ENCODE data around the gene GSG1L2. TPM values are rescaled to one million over a fixed set of nuclear protein-coding genes. Genes with fewer than 3 reads are reported as not detected.
A peak's percentile ranks its signal among the peaks of the same experiment; 100 is the strongest.

The GSG1L2 gene
- total RNA-seq (2022) (not detected in 2 replicates), Bru-seq, nascent RNA (not detected), BruChase-seq, experiment 1, labeled RNA remaining after a 6-hour chase (not detected), BruChase-seq, experiment 2, labeled RNA remaining after a 2-hour chase (not detected)
- long read RNA-seq = 0 reads

DNA sequence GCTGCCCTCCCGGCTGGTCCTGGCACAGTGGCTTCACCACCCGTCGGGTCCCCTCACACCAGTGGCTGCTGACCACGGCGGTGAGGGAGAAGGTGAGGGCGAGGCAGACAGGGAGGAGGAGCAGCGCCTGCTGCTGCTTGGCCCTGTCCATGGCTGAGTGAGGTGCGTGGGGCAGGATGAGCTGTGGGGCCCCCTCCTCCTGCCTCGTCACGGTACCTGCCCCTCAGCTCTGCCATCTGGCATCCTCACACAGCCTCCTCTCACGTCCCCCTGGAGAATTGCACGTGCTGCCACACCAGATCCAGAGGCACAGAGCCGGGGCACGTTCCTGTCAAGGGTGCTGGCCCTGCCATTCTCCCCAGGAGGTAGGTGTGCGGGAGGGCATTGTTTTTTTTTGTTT lies at the start of gene GSG1L2:
GSG1L2 (minus strand) TSS at position 159 of the 400 bp plus-strand sequence; CDS start at position 151, 8 bp downstream.
- H3K36me3 Mint-ChIP-seq (ENCODE audit: insufficient read depth, unreplicated experiment) = no peaks in the 10 kb centered on the region
- peaks cover 8% of the 10 kb centered on the region for H3K9me3 Mint-ChIP-seq (ENCODE audit: unreplicated experiment)
- H3K4me3 Mint-ChIP-seq (ENCODE audit: unreplicated experiment) = no peak within 1 kb of the TSS
- intact Hi-C loops (cut with micrococcal nuclease) = no loop called here
- POLR2A ChIA-PET = interaction anchor here (0.6 kb wide), 1 partner anchor 55 kb away, joined by 3 read pairs; no protein-coding TSS in a partner anchor
- H3K4me1 Mint-ChIP-seq (ENCODE audit: insufficient read depth, unreplicated experiment) = no peaks in the 10 kb centered on the region
- no peak for DNase-seq (ENCODE audit: unreplicated experiment)
- CTCF ChIA-PET = interaction anchor here (0.6 kb wide), 1 partner anchor 18 kb away, joined by 3 read pairs; no protein-coding TSS in a partner anchor
- no peaks in the 10 kb centered on the region for H3K27me3 Mint-ChIP-seq (ENCODE audit: insufficient read depth, unreplicated experiment)
- TF ChIP-seq, protein P1, sequence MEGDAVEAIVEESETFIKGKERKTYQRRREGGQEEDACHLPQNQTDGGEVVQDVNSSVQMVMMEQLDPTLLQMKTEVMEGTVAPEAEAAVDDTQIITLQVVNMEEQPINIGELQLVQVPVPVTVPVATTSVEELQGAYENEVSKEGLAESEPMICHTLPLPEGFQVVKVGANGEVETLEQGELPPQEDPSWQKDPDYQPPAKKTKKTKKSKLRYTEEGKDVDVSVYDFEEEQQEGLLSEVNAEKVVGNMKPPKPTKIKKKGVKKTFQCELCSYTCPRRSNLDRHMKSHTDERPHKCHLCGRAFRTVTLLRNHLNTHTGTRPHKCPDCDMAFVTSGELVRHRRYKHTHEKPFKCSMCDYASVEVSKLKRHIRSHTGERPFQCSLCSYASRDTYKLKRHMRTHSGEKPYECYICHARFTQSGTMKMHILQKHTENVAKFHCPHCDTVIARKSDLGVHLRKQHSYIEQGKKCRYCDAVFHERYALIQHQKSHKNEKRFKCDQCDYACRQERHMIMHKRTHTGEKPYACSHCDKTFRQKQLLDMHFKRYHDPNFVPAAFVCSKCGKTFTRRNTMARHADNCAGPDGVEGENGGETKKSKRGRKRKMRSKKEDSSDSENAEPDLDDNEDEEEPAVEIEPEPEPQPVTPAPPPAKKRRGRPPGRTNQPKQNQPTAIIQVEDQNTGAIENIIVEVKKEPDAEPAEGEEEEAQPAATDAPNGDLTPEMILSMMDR (IDR thresholded peaks at IDR 0.05; ENCODE audit: unreplicated experiment) = no peak
- no peak within 1 kb of the TSS for H3K27ac Mint-ChIP-seq (ENCODE audit: low read depth, unreplicated experiment)
- BruUV-seq (replicated peaks) = no TSS peak

DNA sequence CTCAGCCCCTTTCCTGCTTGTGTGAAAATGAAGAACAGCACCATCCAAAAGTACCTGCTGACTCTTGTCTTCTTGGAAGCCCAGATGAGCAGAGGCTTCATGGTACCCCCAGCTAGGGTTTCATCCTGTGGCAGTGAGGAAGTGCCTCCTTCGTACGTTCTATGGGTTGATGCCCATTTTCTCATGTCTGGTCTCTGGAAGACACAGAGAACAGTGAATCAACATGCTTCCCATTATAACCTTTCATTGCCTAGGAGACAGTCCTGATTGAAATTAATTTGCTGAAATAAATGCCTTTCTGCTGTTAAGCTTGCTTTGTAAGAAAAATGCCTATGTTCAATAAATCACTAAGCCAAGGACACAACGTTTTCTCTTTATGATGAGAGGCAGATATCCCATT lies 46.7 kb upstream of the GSG1L2 start:
- ChIA-PET POLR2A (no interaction called here), CTCF (no interaction called here)
- H3K4me1 Mint-ChIP-seq (ENCODE audit: insufficient read depth, unreplicated experiment) = no peaks in the 10 kb centered on the region
- no peak for DNase-seq (ENCODE audit: unreplicated experiment)
- H3K27ac Mint-ChIP-seq (ENCODE audit: low read depth, unreplicated experiment) = no peak overlapping the region
- H3K9me3 Mint-ChIP-seq (ENCODE audit: unreplicated experiment) = peaks cover 26% of the 10 kb centered on the region
- intact Hi-C loops (cut with micrococcal nuclease) = no loop called here
- H3K4me3 Mint-ChIP-seq (ENCODE audit: unreplicated experiment) = no peak overlapping the region
- H3K36me3 Mint-ChIP-seq (ENCODE audit: insufficient read depth, unreplicated experiment) = no peaks in the 10 kb centered on the region
- no peaks in the 10 kb centered on the region for H3K27me3 Mint-ChIP-seq (ENCODE audit: insufficient read depth, unreplicated experiment)
- TF ChIP-seq, protein P1 (IDR thresholded peaks at IDR 0.05; ENCODE audit: unreplicated experiment) = no peak
- BruUV-seq (replicated peaks) = no TSS peak

DNA sequence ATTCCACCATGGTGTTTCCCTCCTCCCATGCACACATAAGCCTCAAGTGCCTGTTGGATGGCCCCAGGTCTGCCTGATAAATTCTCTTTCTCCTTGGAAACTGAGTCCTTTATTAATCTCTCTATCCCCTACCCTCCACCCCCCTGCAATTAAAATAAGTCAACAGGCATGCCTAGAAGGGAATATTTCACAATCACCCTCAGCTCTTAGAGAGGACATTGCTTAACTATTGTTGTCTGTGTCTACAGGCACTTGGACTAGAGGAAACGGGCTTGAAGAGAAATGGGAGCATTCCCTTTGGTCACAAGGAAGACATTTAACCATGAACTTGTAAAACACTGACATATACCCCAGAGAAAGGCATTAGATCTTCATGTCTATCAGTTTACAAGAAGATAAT lies 43.7 kb upstream of the GSG1L2 start:
- no TSS peak for BruUV-seq (replicated peaks)
- ChIA-PET POLR2A (no interaction called here), CTCF (no interaction called here)

DNA sequence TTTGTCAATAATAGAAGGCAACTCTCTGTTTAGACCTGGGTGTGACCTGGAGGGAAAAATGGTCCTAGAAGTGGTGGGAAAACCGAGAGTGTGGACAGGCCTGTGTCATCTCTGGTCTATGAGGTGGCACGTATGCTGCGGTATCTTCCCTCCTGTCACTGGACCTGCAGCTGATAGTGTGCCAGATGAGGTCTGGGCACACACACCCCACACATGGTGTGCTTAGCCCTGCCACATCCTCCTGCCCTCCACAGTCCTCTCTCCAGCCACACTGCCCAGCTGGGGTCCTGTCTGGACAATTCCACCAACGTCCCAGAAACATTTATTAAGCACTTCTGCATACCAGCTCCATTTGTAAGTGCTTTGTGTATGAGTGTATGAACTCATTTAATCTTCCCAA lies 41.1 kb upstream of the GSG1L2 start:
- CTCF ChIA-PET = no interaction called here

More for the DNA sequence above, 43.7 kb upstream of the GSG1L2 start:
- TF ChIP-seq, protein P1 (IDR thresholded peaks at IDR 0.05; ENCODE audit: unreplicated experiment) = no peak
- Mint-ChIP-seq H3K4me1 (ENCODE audit: insufficient read depth, unreplicated experiment) (no peaks in the 10 kb centered on the region), H3K4me3 (ENCODE audit: unreplicated experiment) (no peak overlapping the region), H3K27ac (ENCODE audit: low read depth, unreplicated experiment) (no peak overlapping the region), H3K27me3 (ENCODE audit: insufficient read depth, unreplicated experiment) (no peaks in the 10 kb centered on the region), H3K36me3 (ENCODE audit: insufficient read depth, unreplicated experiment) (no peaks in the 10 kb centered on the region), H3K9me3 (ENCODE audit: unreplicated experiment) (peaks cover 41% of the 10 kb centered on the region)
- intact Hi-C loops (cut with micrococcal nuclease) = no loop called here
- DNase-seq (ENCODE audit: unreplicated experiment) = peak; percentile 58

More for the DNA sequence above, 41.1 kb upstream of the GSG1L2 start:
- Mint-ChIP-seq H3K36me3 (ENCODE audit: insufficient read depth, unreplicated experiment) (no peaks in the 10 kb centered on the region), H3K4me3 (ENCODE audit: unreplicated experiment) (no peak overlapping the region), H3K27me3 (ENCODE audit: insufficient read depth, unreplicated experiment) (no peaks in the 10 kb centered on the region), H3K9me3 (ENCODE audit: unreplicated experiment) (peaks cover 29% of the 10 kb centered on the region), H3K4me1 (ENCODE audit: insufficient read depth, unreplicated experiment) (no peaks in the 10 kb centered on the region), H3K27ac (ENCODE audit: low read depth, unreplicated experiment) (no peak overlapping the region)
- intact Hi-C loops (cut with micrococcal nuclease) = no loop called here
- DNase-seq (ENCODE audit: unreplicated experiment) = no peak
- POLR2A ChIA-PET = no interaction called here
- no TSS peak for BruUV-seq (replicated peaks)
- TF ChIP-seq, protein P1 (IDR thresholded peaks at IDR 0.05; ENCODE audit: unreplicated experiment) = no peak

All from MCF 10A (cell line).